MCF 10A (cell line): ENCODE data around the gene ANXA3. TPM values are rescaled to one million over a fixed set of nuclear protein-coding genes. Genes with fewer than 3 reads are reported as not detected.

Experiments
- BruUV-seq: library from RNA; stranded (reverse); fragments of 400-500 nt; replicated peaks from 2 replicates; lab custom pipeline; 2021; lab: Mats Ljungman, UMichigan
- CTCF ChIA-PET: fragments of 300-600 bp; sonication (Branson Sonifier 250); formaldehyde crosslinking; extraction: SDS; loops from one replicate; lab custom pipeline; 2021; ENCODE audit warnings: antibody characterized with exemption, inconsistent platforms; lab: Yijun Ruan, JAX
- POLR2A ChIA-PET: fragments of 300-600, 350-650 bp; sonication (Branson Sonifier 250); formaldehyde crosslinking; extraction: SDS; loops from one replicate; lab custom pipeline; 2020; ENCODE audit warnings: antibody characterized with exemption, inconsistent platforms; lab: Yijun Ruan, JAX
- DNase-seq: peaks from one replicate; pipeline ENCODE4 v3.0.0-alpha.2; 2018; ENCODE audit not compliant: unreplicated experiment
- H3K27ac Mint-ChIP-seq: one replicate; pipeline ENCODE4 v1.8.0; 2022; ENCODE audit warnings: mild to moderate bottlenecking, low read depth, mixed read lengths; ENCODE audit not compliant: unreplicated experiment
- H3K27me3 Mint-ChIP-seq: one replicate; pipeline ENCODE4 v1.8.0; 2022; ENCODE audit warnings: mixed read lengths; ENCODE audit not compliant: insufficient read depth, unreplicated experiment
- H3K36me3 Mint-ChIP-seq: one replicate; pipeline ENCODE4 v1.8.0; 2022; ENCODE audit warnings: mild to moderate bottlenecking, moderate library complexity, mixed read lengths; ENCODE audit not compliant: insufficient read depth, unreplicated experiment
- H3K4me1 Mint-ChIP-seq: one replicate; pipeline ENCODE4 v1.8.0; 2022; ENCODE audit warnings: mixed read lengths; ENCODE audit not compliant: insufficient read depth, unreplicated experiment
- H3K4me3 Mint-ChIP-seq: one replicate; pipeline ENCODE4 v1.8.0; 2022; ENCODE audit warnings: mild to moderate bottlenecking, moderate library complexity, mixed read lengths; ENCODE audit not compliant: unreplicated experiment
- H3K9me3 Mint-ChIP-seq: one replicate; pipeline ENCODE4 v1.8.0; 2022; ENCODE audit warnings: mixed read lengths; ENCODE audit not compliant: unreplicated experiment
- CTCF ChIP-seq: fragments of 200-600 bp; IDR thresholded peaks from one replicate; pipeline ENCODE4 v1.8.0; 2022; ENCODE audit warnings: antibody characterized with exemption, mild to moderate bottlenecking; ENCODE audit not compliant: unreplicated experiment
- intact Hi-C: fragments of 100-400 bp; cut with micrococcal nuclease; formaldehyde crosslinking; loops from 2 replicates; pipeline ENCODE4 v1.14.1; 2022
- total RNA-seq: library from RNA; stranded (reverse); gene quantifications from 2 replicates; pipeline ENCODE4 v1.2.3, GENCODE V29; 2022

The ANXA3 gene
- total RNA-seq, 1 experiment from 2014 or later: 260 TPM

GRCh38 chr4:78529569-78530209 is 21.9 kb upstream of the ANXA3 start:
- no peaks in the 10 kb centered on the region for H3K9me3 Mint-ChIP-seq
- ChIA-PET POLR2A (interaction anchor here (0.7 to 2.2 kb wide), 4 partner anchors 13 to 607 kb away, joined by 3 to 7 read pairs (median 4); no protein-coding TSS in a partner anchor), CTCF (interaction anchor here (0.6 to 1.1 kb wide), 2 partner anchors 144 to 470 kb away, joined by 3 to 4 read pairs; no protein-coding TSS in a partner anchor)
- peak; percentile 39 for DNase-seq
- no peaks in the 10 kb centered on the region for H3K36me3 Mint-ChIP-seq
- BruUV-seq: no TSS peak
- no peak for TF ChIP-seq CTCF
- intact Hi-C loops: no loop called here
- H3K4me1 Mint-ChIP-seq: peaks cover 19% of the 10 kb centered on the region
- H3K27ac Mint-ChIP-seq: no peak overlapping the region
- H3K27me3 Mint-ChIP-seq: no peaks in the 10 kb centered on the region
- H3K4me3 Mint-ChIP-seq: peak overlapping the region; percentile 42

GRCh38 chr4:78532046-78532445 is 19.5 kb upstream of the ANXA3 start:
- DNase-seq: no peak
- BruUV-seq: no TSS peak
- ChIA-PET CTCF (interaction anchor here (1.1 kb wide), 1 partner anchor 20 kb away, joined by 3 read pairs; the partner anchor contains the start of gene ANXA3), POLR2A (no interaction called here)
- Mint-ChIP-seq H3K27ac (no peak overlapping the region), H3K36me3 (no peaks in the 10 kb centered on the region), H3K27me3 (no peaks in the 10 kb centered on the region), H3K9me3 (no peaks in the 10 kb centered on the region), H3K4me1 (peaks cover 35% of the 10 kb centered on the region), H3K4me3 (no peak overlapping the region)
- TF ChIP-seq CTCF: no peak
- intact Hi-C loops: no loop called here

- Mint-ChIP-seq H3K27ac (peak overlapping the region; percentile 78), H3K4me3 (no peak overlapping the region), H3K27me3 (no peaks in the 10 kb centered on the region), H3K36me3 (no peaks in the 10 kb centered on the region), H3K4me1 (peaks cover 35% of the 10 kb centered on the region), H3K9me3 (no peaks in the 10 kb centered on the region)
- CTCF ChIA-PET: interaction anchor here (0.6 to 1.1 kb wide), 2 partner anchors 53 to 143 kb away, joined by 4 to 5 read pairs; no protein-coding TSS in a partner anchor
- TF ChIP-seq CTCF: no peak
- BruUV-seq: no TSS peak
- POLR2A ChIA-PET: no interaction called here
- DNase-seq: no peak
- intact Hi-C loops: loop anchor here (1.0 kb wide), 1 partner anchor 8 kb away; no protein-coding TSS in a partner anchor
These were observed 17.7 kb upstream of the ANXA3 start for GRCh38 chr4:78533854-78534253.

GRCh38 chr4:78534286-78534955 is 17.1 kb upstream of the ANXA3 start:
- no peak for TF ChIP-seq CTCF
- ChIA-PET POLR2A (no interaction called here), CTCF (interaction anchor here (0.6 to 1.1 kb wide), 2 partner anchors 53 to 144 kb away, joined by 4 to 5 read pairs; no protein-coding TSS in a partner anchor)
- no peaks in the 10 kb centered on the region for H3K27me3 Mint-ChIP-seq
- intact Hi-C loops: loop anchor here (1.0 kb wide), 1 partner anchor 8 kb away; no protein-coding TSS in a partner anchor
- no peaks in the 10 kb centered on the region for H3K9me3 Mint-ChIP-seq
- no TSS peak for BruUV-seq
- no peaks in the 10 kb centered on the region for H3K36me3 Mint-ChIP-seq
- H3K4me1 Mint-ChIP-seq: peaks cover 35% of the 10 kb centered on the region
- H3K27ac Mint-ChIP-seq: peak overlapping the region; percentile 78
- no peak overlapping the region for H3K4me3 Mint-ChIP-seq
- peak; percentile 71 for DNase-seq
